Measurements from ENCODE around the gene ASPG. TPM values are rescaled to one million over a fixed set of nuclear protein-coding genes. Genes with fewer than 3 reads are reported as not detected.

ASPG gene
- total RNA-seq, 1 donor: 0.10 TPM

DNA sequence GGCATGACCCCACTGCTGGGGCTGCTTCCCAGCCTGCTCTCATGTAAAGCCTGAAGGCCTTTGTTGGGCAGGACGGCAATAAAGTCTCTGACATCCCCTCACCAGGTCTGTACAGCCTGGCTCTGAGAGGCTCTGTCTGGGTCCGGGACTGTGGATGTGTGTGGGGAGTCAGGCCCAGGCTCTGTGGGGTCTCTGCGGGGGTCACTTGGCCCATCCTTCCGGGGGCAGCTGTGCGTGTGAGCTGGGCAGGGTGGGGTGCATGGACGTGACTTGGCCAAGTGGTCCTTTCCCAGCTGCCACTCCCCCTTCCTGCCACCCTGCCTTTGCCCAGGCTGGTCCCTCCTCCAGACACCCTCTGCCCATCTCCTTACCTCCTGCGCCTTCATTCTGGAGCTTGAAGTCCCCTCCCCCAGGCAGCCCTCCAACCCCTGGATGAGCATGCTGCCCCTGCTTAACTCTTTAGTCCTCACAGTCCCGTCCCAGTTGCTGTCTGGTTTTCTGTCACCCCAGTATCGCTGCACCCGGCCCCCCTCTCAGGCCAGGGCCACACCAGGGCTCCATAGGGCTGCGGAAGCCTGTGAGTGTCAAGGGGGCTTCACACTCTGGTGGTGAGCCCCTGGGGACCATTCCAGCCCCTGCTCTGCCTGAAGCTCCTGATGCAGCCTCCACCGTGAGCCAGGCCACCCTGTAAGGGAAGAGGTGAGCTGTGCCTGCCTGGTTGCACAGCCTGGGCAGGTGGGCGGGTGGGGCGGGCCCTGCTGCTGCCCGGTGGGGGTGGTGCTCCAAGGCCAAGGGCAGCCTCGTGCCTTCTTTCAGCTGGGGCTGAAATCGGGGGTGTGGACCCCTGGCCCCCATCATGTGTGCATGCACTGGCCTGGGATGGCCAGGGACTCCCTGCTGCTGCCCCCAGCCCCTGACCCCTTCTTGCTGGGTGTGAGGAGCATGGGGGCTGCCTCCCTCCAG is 27.4 kb downstream of the ASPG start:
- Histone ChIP-seq H3K4me1 (ENCODE audit: insufficient read depth, low read length) (no peaks in the 10 kb centered on the region), H3K9me3 (ENCODE audit: low read depth, low read length) (no peaks in the 10 kb centered on the region), H3K4me3 (ENCODE audit: low read length) (no peak overlapping the region), H3K27me3 (ENCODE audit: insufficient read depth, low read length) (peaks cover 6% of the 10 kb centered on the region)

DNA sequence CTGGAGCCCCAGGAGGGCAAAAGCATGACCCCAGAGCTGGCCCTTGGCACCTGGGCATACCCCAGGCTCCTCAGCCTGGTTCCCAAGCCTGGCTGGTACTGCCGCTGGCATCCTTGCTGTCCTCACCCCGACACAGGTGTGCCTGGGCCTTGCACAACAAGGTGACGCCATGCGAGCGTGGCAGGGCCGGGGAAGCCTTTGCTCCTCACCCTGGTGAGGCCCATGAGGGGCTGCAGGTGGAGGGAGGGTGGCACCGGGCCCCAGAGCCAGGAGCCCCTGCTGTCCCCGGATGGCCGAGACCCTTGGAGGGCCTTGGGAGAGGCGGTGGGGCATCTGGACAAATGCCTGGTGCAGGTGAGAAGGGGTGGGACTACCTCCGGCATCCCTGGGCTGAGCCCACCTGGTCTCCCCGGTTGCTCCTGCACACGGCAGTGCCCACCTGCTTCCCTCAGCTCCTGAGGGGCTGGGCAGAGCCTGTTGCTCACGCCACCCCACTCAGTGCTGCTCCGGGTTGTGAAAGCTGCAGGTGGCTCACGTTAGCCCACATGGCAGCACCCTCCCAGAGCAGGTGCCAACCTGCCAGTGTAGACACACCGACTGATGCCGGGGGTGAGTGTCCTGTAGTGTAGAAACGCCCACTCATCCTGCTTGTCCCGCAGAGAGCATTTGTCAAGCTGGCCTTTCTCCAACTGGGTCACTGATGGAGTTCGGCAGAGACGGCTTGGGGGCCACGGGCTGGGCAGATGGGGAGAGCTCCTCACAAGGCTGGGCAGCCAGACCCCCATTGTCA is 28.3 kb downstream of the ASPG start:
- H3K4me3 ChIP-seq (ENCODE audit: low read length): no peak overlapping the region
- H3K4me1 ChIP-seq (ENCODE audit: insufficient read depth, low read length): no peaks in the 10 kb centered on the region
- H3K27me3 ChIP-seq (ENCODE audit: insufficient read depth, low read length): peaks cover 9% of the 10 kb centered on the region
- no peaks in the 10 kb centered on the region for H3K9me3 ChIP-seq (ENCODE audit: low read depth, low read length)

DNA sequence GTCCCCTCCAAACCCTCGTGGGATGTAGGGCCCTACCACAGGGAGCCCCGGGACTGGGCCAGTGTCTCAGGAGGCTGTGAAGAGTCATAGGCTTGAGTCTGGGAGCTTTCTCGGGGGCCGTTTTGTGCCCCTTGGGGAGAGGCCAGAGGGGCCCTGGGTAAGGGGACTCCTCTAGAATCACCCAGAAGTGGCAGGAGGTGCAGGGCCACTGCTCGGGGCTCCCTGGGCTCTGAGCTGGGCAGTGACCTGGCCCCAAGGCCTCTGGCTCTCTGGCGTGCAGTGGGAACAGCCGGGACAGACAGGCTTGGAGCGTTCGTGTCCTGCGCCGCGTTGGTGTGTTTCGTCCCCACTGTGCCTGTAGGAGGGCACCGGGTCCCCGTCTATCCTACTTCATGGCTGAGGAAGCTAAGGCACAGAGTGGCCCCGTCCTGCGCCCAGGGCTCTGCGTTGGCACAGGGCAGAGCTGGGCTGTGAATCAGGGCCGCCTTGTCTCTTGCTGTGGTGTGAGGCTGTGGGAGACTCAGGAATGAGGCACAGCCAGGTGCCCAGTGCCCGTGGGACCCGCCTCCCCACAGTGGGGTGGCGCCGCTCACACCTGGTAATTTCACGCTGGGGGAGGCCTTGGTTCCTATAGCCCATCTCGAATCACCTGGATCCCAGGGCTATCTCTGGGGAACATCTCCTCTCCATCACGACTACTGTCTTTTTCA is 29.1 kb downstream of the ASPG start:
- Histone ChIP-seq H3K4me1 (ENCODE audit: insufficient read depth, low read length) (no peaks in the 10 kb centered on the region), H3K27me3 (ENCODE audit: insufficient read depth, low read length) (peaks cover 9% of the 10 kb centered on the region), H3K9me3 (ENCODE audit: low read depth, low read length) (no peaks in the 10 kb centered on the region), H3K4me3 (ENCODE audit: low read length) (no peak overlapping the region)

DNA sequence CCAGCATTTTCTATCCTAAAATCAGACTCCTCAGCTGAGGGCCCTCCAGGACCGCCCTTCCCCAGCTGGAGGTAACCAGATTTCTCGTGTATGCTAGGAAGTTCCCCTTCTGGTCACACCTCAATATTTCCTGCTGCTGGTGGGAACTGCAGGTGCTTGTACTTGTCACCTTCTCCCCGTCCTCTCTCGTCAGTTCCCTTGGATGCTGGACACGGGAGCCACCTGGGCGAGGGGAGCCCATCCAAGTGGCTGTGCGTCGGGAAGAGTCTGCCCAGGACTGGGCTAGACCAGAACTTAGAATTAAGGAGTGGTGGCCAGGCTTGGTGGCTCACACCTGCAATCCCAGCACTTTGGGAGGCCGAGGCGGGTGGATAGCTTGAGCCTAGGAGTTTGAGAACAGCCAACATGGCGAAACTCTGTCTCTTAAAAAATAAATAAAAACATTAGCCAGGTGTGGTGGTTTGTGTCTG is 29.7 kb downstream of the ASPG start:
- H3K27me3 ChIP-seq (ENCODE audit: insufficient read depth, low read length): peaks cover 9% of the 10 kb centered on the region

DNA sequence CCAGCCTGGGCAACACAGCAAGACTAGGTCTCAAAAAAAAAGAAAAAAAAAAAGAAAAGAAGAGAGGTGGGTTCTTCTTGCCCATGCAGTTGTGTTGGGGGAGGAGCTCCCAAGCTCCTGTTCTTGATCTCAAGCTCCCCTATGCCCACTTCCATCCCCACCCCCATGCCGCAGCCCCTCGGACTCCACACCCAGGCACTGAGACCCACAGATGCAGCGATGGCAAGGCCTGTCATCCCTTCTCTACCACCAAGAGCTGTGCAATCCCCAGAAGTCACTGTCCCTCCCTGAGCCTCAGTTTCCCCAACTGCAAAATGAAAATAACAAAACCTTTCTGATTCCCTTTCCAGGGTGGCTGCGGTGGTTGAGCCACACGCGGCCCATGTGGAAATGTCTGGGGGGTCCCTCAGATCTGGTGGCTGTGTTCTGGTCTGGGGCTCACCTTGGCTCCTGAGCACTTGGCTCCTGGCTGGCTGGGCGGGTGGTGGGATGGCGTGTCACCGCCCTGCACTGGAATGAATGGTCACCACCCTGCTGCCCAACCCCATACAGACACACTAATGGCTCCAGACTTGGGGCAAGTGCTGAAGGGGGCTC is 30.3 kb downstream of the ASPG start:
- no peaks in the 10 kb centered on the region for H3K4me1 ChIP-seq (ENCODE audit: insufficient read depth, low read length)
- H3K27me3 ChIP-seq (ENCODE audit: insufficient read depth, low read length): peaks cover 9% of the 10 kb centered on the region
- H3K9me3 ChIP-seq (ENCODE audit: low read depth, low read length): no peaks in the 10 kb centered on the region
- H3K4me3 ChIP-seq (ENCODE audit: low read length): no peak overlapping the region

More for the DNA sequence above, 29.7 kb downstream of the ASPG start:
- Histone ChIP-seq H3K4me1 (ENCODE audit: insufficient read depth, low read length) (no peaks in the 10 kb centered on the region), H3K9me3 (ENCODE audit: low read depth, low read length) (no peaks in the 10 kb centered on the region), H3K4me3 (ENCODE audit: low read length) (no peak overlapping the region)

DNA sequence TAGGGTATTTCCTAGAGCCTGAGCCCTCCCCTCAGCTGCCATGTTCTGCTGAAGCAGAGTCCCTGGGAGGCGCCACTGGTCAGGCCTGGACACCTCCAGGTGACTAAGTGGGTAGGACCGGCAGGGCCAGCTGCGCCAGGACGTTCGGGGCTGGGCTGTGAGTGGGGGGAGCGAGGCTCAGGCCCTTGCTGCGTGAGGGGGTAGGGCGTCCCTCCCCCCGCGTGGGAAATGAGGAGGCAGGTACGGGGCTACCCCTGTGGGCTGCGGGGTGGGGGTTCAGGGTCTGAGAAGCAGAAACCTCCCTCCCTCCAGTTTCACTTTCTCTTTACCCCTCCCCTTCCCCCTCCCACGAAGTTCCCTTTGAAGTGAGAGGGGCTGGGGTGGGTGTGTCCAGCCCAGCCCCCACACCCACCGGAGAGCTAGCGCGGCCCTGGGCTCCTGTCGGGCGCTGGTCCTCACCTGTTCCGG is 30.8 kb downstream of the ASPG start:
- H3K27me3 ChIP-seq (ENCODE audit: insufficient read depth, low read length): peaks cover 9% of the 10 kb centered on the region
- no peaks in the 10 kb centered on the region for H3K9me3 ChIP-seq (ENCODE audit: low read depth, low read length)
- H3K4me1 ChIP-seq (ENCODE audit: insufficient read depth, low read length): no peaks in the 10 kb centered on the region
- no peak overlapping the region for H3K4me3 ChIP-seq (ENCODE audit: low read length)

DNA sequence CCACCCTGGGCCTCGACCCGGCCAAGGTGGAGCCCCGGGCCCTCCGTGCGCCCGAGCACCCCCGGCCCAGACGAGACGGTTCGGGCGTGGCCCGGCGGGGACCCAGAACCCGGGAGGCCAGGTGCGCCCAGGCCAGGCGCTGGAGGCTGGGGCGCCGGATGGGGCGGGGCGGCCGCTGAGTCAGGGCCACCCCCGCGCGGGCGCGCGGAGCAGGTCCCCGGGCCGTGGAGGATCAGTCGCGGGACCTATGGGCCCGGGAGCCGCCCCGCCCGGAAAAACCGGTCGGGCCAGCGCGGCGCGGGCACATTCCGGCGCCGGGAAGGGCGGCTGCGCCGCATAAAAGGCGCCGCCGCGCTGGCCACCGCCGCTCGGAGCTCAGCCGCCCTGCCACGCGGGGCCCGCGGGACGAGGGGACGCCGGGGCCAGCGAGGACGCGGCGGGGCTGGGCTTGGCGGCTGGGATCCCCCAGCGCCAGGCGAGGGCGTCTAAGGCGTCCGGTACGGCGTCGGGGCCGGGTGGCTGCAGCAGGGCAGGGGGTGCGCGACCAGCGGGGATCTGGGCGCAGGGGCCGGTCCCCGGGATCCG is 31.3 kb downstream of the ASPG start:
- Histone ChIP-seq H3K4me3 (ENCODE audit: low read length) (no peak overlapping the region), H3K27me3 (ENCODE audit: insufficient read depth, low read length) (peaks cover 9% of the 10 kb centered on the region), H3K4me1 (ENCODE audit: insufficient read depth, low read length) (no peaks in the 10 kb centered on the region), H3K9me3 (ENCODE audit: low read depth, low read length) (no peaks in the 10 kb centered on the region)

DNA sequence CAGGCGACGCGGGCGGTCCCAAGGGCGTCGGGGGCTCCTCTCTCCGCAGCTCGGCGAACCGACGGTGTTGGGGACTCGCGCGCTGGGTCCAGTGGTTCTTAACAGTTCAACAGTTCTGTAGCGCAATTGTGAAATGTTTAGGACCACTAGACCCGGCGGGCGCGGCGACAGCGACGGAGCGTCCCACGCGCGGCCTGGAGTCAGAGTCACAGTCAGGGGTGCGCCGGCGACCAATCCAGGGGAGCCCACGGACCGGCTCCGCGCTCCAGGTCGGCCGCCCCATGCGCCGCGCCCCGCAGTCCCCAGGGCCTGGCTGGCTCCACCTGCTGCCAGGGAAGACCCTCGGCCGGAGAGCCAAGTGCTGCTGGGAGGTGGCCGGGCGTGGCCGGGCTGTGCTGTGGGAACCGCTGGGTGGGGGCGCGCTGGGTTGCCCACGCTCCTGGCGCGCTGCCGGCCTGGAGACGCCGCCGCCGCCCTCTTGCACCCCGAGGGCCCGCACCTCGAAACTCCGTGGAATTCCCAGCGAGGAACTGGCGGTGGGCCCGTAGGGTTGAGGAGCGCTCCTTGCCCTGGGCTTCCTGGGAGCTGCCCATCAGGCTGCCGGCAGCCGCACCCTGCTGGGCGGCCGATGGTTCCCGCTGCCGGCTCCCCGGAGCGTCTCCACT is 32.0 kb downstream of the ASPG start:
- Histone ChIP-seq H3K4me3 (ENCODE audit: low read length) (no peak overlapping the region), H3K4me1 (ENCODE audit: insufficient read depth, low read length) (no peaks in the 10 kb centered on the region), H3K27me3 (ENCODE audit: insufficient read depth, low read length) (peaks cover 9% of the 10 kb centered on the region), H3K9me3 (ENCODE audit: low read depth, low read length) (no peaks in the 10 kb centered on the region)

DNA sequence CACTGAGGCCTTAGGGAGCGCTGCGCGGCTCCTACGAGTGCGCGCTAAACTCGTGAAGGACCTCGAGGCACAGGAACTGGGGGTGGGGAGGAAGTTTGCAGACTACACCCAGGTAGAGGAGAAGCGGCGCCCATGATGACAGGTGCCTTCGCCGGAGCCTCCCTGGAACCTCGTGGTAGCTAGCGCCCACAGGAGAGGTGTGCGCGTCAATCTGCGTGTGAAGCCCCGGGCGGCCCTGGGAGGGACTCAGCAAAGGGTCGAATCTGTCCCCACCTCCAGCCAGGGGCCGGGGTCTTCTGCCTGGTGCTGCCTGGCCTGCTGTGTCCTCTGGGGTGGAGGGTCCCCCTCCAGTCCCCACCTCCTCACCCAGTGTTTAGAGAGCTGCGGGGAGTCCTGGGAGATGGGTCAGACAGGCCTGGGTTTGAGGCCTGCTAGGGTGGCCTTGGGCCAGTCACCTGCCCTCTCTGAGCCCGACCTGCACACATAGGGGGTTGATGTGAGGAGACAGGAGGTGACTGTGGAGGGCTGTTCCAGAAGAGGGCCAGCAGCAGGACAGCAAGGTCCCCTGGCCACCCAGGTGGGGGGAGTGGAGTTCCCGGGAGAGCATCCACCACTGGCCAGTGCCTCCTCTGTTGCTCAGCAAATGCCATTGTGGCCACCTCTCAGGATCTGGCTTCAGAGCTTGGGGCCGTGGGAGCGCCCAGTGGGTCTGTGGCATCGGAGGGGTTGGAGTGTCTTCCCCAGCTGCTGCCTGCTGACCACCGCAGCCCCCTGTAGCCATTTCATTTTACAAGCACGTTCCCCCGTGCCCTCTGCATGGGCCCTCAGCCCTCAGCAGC is 32.7 kb downstream of the ASPG start:
- Histone ChIP-seq H3K27me3 (ENCODE audit: insufficient read depth, low read length) (peaks cover 9% of the 10 kb centered on the region), H3K4me3 (ENCODE audit: low read length) (no peak overlapping the region), H3K9me3 (ENCODE audit: low read depth, low read length) (no peaks in the 10 kb centered on the region), H3K4me1 (ENCODE audit: insufficient read depth, low read length) (no peaks in the 10 kb centered on the region)

DNA sequence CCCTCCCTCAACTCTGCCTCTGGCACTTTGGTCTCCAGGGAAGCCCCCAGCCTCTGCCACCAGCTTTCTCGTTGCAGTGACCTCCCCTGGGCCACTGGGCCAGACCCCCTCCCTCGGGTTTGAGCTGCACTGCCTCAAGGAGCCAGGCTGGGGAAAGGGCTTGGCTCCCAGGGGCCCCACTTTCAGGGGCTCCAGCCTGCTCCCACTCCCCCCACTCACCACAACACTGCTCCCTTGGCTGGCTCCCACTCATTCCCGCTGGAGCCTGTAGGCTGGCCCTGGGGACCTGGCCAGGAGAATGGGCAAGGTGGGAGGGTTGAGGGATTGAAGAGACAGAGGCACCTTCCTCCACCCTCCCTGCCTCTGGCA is 33.6 kb downstream of the ASPG start:
- no peak overlapping the region for H3K4me3 ChIP-seq (ENCODE audit: low read length)
- H3K4me1 ChIP-seq (ENCODE audit: insufficient read depth, low read length): no peaks in the 10 kb centered on the region
- peaks cover 4% of the 10 kb centered on the region for H3K9me3 ChIP-seq (ENCODE audit: low read depth, low read length)
- H3K27me3 ChIP-seq (ENCODE audit: insufficient read depth, low read length): peaks cover 9% of the 10 kb centered on the region

DNA sequence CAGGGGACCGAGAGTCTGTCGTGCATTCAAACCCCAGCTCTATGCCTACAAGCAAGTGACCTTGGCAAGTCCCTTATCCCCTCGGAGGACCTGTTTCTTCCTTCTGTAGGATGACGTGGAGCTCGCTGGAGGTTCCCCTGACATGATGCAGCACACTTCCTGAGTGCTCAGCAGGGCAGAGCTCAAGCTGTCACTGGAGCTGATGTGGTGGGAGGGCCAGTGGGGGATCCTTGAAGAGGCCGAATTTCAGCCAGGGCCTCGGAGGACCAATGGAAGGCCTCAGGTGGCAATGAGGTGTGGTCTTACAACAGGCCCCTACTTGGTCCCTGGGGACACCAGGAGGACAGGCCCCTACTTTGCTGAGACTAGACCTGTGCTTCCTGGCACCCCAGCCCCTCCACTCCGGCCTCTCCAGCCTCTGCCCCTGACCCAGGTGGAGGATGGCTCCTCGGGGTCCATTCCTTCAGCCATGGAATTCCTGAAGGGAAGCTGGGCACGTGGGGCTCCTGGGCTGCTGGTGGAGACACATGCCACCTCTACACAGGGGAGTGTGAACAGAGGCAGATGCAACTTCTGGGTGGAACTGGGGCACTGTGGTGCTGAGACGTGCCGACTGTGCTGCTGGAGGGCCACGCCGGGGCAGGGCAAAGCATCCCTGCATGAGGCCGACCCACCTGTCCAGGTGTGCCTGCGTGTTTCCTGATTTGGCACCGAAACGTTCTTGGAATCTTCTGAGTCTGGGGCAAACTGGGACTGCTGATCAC is 34.2 kb downstream of the ASPG start:
- no peaks in the 10 kb centered on the region for H3K4me1 ChIP-seq (ENCODE audit: insufficient read depth, low read length)
- H3K27me3 ChIP-seq (ENCODE audit: insufficient read depth, low read length): peaks cover 9% of the 10 kb centered on the region
- no peak overlapping the region for H3K4me3 ChIP-seq (ENCODE audit: low read length)
- H3K9me3 ChIP-seq (ENCODE audit: low read depth, low read length): peaks cover 5% of the 10 kb centered on the region

DNA sequence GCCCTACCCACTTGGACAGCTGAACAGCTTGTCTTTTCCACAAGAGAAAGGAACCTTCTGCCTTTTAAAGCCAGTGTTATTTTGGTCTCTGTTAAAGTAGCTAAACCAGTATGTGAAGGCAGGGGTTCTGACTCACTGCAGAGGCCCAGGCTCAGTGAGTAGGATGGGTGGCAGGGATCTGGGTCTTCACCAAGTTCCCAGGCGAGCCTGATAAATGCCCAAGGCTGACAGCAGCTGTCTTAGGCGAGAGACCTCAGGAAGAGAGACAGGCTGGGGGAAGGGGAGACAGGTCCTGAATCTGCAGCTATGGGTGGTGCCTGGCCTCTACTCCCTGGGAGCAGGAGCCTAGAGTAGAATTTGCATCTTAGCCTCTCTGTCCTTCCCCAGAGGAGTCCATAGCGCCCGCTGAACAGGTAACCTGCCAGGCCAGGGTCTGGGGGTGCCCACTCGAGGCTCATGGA is 34.8 kb downstream of the ASPG start:
- Histone ChIP-seq H3K4me1 (ENCODE audit: insufficient read depth, low read length) (no peaks in the 10 kb centered on the region), H3K27me3 (ENCODE audit: insufficient read depth, low read length) (peaks cover 9% of the 10 kb centered on the region), H3K9me3 (ENCODE audit: low read depth, low read length) (peaks cover 5% of the 10 kb centered on the region), H3K4me3 (ENCODE audit: low read length) (no peak overlapping the region)

All from mononuclear cell (primary cell).